HepG2 (cell line): ENCODE data around the gene TOB2. TPM values are rescaled to one million over a fixed set of nuclear protein-coding genes. Genes with fewer than 3 reads are reported as not detected.
A peak's percentile ranks its signal among the peaks of the same experiment; 100 is the strongest.

ENCODE experiments used
- AHR ChIP-seq: IDR thresholded peaks from 2 replicates; pipeline ENCODE4 v1.6.1; 2018; ENCODE audit warnings: missing genetic modification reagents, missing compliant biosample characterization
- ARID5B ChIP-seq: IDR thresholded peaks from 2 replicates; pipeline ENCODE4 v1.4.0; 2020; ENCODE audit warnings: mild to moderate bottlenecking, missing genetic modification reagents
- CHD4 ChIP-seq: fragments of 200-600 bp; sonication (generic); IDR thresholded peaks from 2 replicates; pipeline ENCODE4 v1.7.0; 2017; ENCODE audit warnings: mild to moderate bottlenecking, low read length, borderline replicate concordance
- DMAP1 ChIP-seq: IDR thresholded peaks from 2 replicates; pipeline ENCODE4 v1.6.1; 2016
- DR1 ChIP-seq: sonication (generic); formaldehyde crosslinking; IDR thresholded peaks from 2 replicates; pipeline ENCODE4 v1.8.0; 2021; ENCODE audit warnings: mild to moderate bottlenecking, missing genetic modification reagents, inconsistent platforms
- FOXP4 ChIP-seq: sonication (generic); formaldehyde crosslinking; IDR thresholded peaks from 2 replicates; pipeline ENCODE4 v1.4.0; 2020; ENCODE audit warnings: missing genetic modification reagents
- HNRNPK ChIP-seq: fragments of 200-400 bp; formaldehyde crosslinking; IDR thresholded peaks from 2 replicates; pipeline ENCODE4 v1.6.1; 2018; ENCODE audit warnings: low read length, low read depth, moderate library complexity, mild to moderate bottlenecking; ENCODE audit not compliant: poor library complexity, severe bottlenecking
- LCORL ChIP-seq, 2 experiments: fragments of 450-650 bp in 1 of 2; sonication (generic) in 1 of 2; formaldehyde crosslinking in 1 of 2; IDR thresholded peaks; 2 replicates each; pipeline versions ENCODE4 v1.5.0 to v1.6.1; 2017 to 2020; ENCODE audit warnings: antibody characterized with exemption in 1 of 2, missing genetic modification reagents in 1 of 2
- NFKBIZ ChIP-seq: IDR thresholded peaks from 2 replicates; pipeline ENCODE4 v1.6.1; 2018; ENCODE audit warnings: missing genetic modification reagents, missing compliant biosample characterization
- NPAS2 ChIP-seq: sonication (generic); formaldehyde crosslinking; IDR thresholded peaks from 2 replicates; pipeline ENCODE4 v1.8.0; 2022; ENCODE audit warnings: mild to moderate bottlenecking, missing genetic modification reagents, borderline replicate concordance
- POGK ChIP-seq: sonication (generic); formaldehyde crosslinking; conservative IDR thresholded peaks from 2 replicates; pipeline ENCODE4 v1.8.0; 2022; ENCODE audit warnings: mild to moderate bottlenecking, moderate library complexity, missing genetic modification reagents
- POGZ ChIP-seq: sonication (generic); formaldehyde crosslinking; IDR thresholded peaks from 2 replicates; pipeline ENCODE4 v1.4.0; 2020; ENCODE audit warnings: mild to moderate bottlenecking, missing genetic modification reagents
- TBL1XR1 ChIP-seq: fragments of 150-350 bp; IDR thresholded peaks from 2 replicates; pipeline ENCODE4 v1.6.1; 2014; ENCODE audit warnings: borderline replicate concordance, low read length; ENCODE audit not compliant: partially characterized antibody
- TBP ChIP-seq: sonication (generic); formaldehyde crosslinking; IDR thresholded peaks from 2 replicates; pipeline ENCODE4 v1.5.0; 2020; ENCODE audit warnings: missing genetic modification reagents
- TCF12 ChIP-seq, 2 experiments: fragments of 450-650 bp in 1 of 2; sonication (generic) in 1 of 2; formaldehyde crosslinking in 1 of 2; IDR thresholded peaks; 2 replicates each; pipeline versions ENCODE4 v1.6.1 to v1.8.0; 2017 to 2022; ENCODE audit warnings: antibody characterized with exemption in 1 of 2, mild to moderate bottlenecking in 1 of 2, missing genetic modification reagents in 1 of 2, moderate library complexity in 1 of 2
- THAP11 ChIP-seq: IDR thresholded peaks from 2 replicates; pipeline ENCODE4 v1.6.1; 2016; ENCODE audit warnings: missing biosample characterization, missing genetic modification reagents
- ZNF275 ChIP-seq: sonication (generic); formaldehyde crosslinking; IDR thresholded peaks from 2 replicates; pipeline ENCODE4 v1.8.0; 2022; ENCODE audit warnings: missing genetic modification reagents, mild to moderate bottlenecking, inconsistent platforms, borderline replicate concordance
- ZNF446 ChIP-seq: sonication (generic); formaldehyde crosslinking; IDR thresholded peaks from 2 replicates; pipeline ENCODE4 v1.5.0; 2020; ENCODE audit warnings: mild to moderate bottlenecking, missing genetic modification reagents
- ZNF7 ChIP-seq: IDR thresholded peaks from 2 replicates; pipeline ENCODE4 v1.6.1; 2016; ENCODE audit warnings: missing biosample characterization, missing genetic modification reagents
- ZNF766 ChIP-seq: sonication (generic); formaldehyde crosslinking; IDR thresholded peaks from 2 replicates; pipeline ENCODE4 v1.5.0; 2020; ENCODE audit warnings: missing genetic modification reagents, borderline replicate concordance
- ZSCAN29 ChIP-seq: sonication (generic); formaldehyde crosslinking; conservative IDR thresholded peaks from 2 replicates; pipeline ENCODE4 v1.4.0; 2020; ENCODE audit warnings: mild to moderate bottlenecking, missing genetic modification reagents
- polyA plus RNA-seq, 8 experiments: library from polyadenylated mRNA; depleted of rRNA in 3 of 8; stranded (reverse) in 7 of 8; unstranded in 1 of 8; fragments of >200 nt; fragmentation: Illumina TruSeq in 4 of 8; extraction: Trizol in 4 of 8; gene quantifications; 2 replicates each; pipeline versions ENCODE4 v1.2.1 to v1.2.3, GENCODE V29; 2011 to 2016; ENCODE audit warnings: low read depth in 4 of 8, missing spikeins in 1 of 8, mixed read lengths in 1 of 8; ENCODE audit not compliant: insufficient read depth in 1 of 8
- total RNA-seq, 5 experiments: library from RNA; depleted of rRNA; stranded (reverse); fragments of >200 nt; fragmentation: Illumina TruSeq; extraction: Trizol; gene quantifications; 2 replicates each; pipeline ENCODE4 v1.2.3, GENCODE V29; 2016; ENCODE audit warnings: low read depth in 1 of 5

The TOB2 gene
- total and polyA plus RNA-seq, 2 of the 13 experiments (the other 11 are each of a cell fraction or from before 2014, with no cell fraction given) = 12.2 to 13.7 TPM

GRCh38 chr22:41397143-41397811, 49.3 kb downstream of the TOB2 start (continued):
- no peak; the same call in 1 of the 2 replicates for TF ChIP-seq LCORL (IDR thresholded peaks at IDR 0.05)
- peak; percentile 98 for TF ChIP-seq LCORL (CRISPR knock-in tag; IDR thresholded peaks at IDR 0.05)
- no peak for TF ChIP-seq ZNF766 (CRISPR knock-in tag)
- 0 out of 2 replicates have a peak, but pooled peaks have one; percentile 26 for TF ChIP-seq CHD4
- peak; percentile 84 for TF ChIP-seq ARID5B (CRISPR knock-in tag)
- TF ChIP-seq POGZ (CRISPR knock-in tag) = no peak
- TF ChIP-seq TBP (CRISPR knock-in tag) = no peak
- TF ChIP-seq ZNF446 (CRISPR knock-in tag) = no peak
- peak; percentile 51; the same call in 1 of the 2 replicates for TF ChIP-seq POGK (CRISPR knock-in tag)
- no peak for TF ChIP-seq ZNF275 (CRISPR knock-in tag)
- TF ChIP-seq DR1 (CRISPR knock-in tag) = no peak
- no peak for TF ChIP-seq AHR (CRISPR knock-in tag)
- TF ChIP-seq TBL1XR1 = peak; percentile 56
- TF ChIP-seq DMAP1 = no peak
- TF ChIP-seq TCF12 (IDR thresholded peaks at IDR 0.05) = no peak
- TF ChIP-seq TCF12 (CRISPR knock-in tag; IDR thresholded peaks at IDR 0.05) = no peak
- no peak for TF ChIP-seq NPAS2 (CRISPR knock-in tag)
- peak; percentile 60 for TF ChIP-seq THAP11
- peak; percentile 74 for TF ChIP-seq FOXP4 (CRISPR knock-in tag)
- TF ChIP-seq HNRNPK = no peak
- TF ChIP-seq ZSCAN29 (CRISPR knock-in tag) = peak; percentile 74; the same call in 1 of the 2 replicates
- TF ChIP-seq ZNF7 (CRISPR knock-in tag) = no peak
- TF ChIP-seq NFKBIZ (CRISPR knock-in tag) = no peak
